C4-2B (cell line): ENCODE results near the gene HEATR9.

Source experiments
- H3K27ac ChIP-seq: fragments of 450-650 bp; 2 replicates; pipeline ENCODE4 v1.5.1; 2017
- CTCF ChIP-seq: fragments of 450-650 bp; conservative IDR thresholded peaks from 2 replicates; pipeline ENCODE4 v1.5.1; 2017; ENCODE audit warnings: mild to moderate bottlenecking
- ZFX ChIP-seq: fragments of 450-650 bp; IDR thresholded peaks from 2 replicates; pipeline ENCODE4 v1.6.1; 2017

Gene HEATR9

GRCh38 chr17:35868737-35869136, at the start of gene HEATR9:
Gene HEATR9 (minus strand): TSS chr17:35868891. CDS start chr17:35868742, 149 bp downstream.
- no peak within 1 kb of the TSS for H3K27ac ChIP-seq
- TF ChIP-seq ZFX = no peak
- TF ChIP-seq CTCF = no peak

GRCh38 chr17:35917519-35918213, 49.0 kb upstream of the HEATR9 start:
- no peak for TF ChIP-seq CTCF
- TF ChIP-seq ZFX = no peak

GRCh38 chr17:35915153-35915964, 46.7 kb upstream of the HEATR9 start:
- TF ChIP-seq ZFX (no peak), CTCF (no peak)
- no peak overlapping the region for H3K27ac ChIP-seq

More at GRCh38 chr17:35917519-35918213, 49.0 kb upstream of the HEATR9 start:
- no peak overlapping the region for H3K27ac ChIP-seq

- TF ChIP-seq CTCF = no peak
- TF ChIP-seq ZFX = no peak
- no peak overlapping the region for H3K27ac ChIP-seq
These were observed 45.7 kb upstream of the HEATR9 start for GRCh38 chr17:35914354-35914753.

- H3K27ac ChIP-seq = no peak overlapping the region
- TF ChIP-seq ZFX = no peak
- no peak for TF ChIP-seq CTCF
These were observed 44.9 kb upstream of the HEATR9 start for GRCh38 chr17:35913609-35914008.

GRCh38 chr17:35912942-35913341, 44.3 kb upstream of the HEATR9 start:
- TF ChIP-seq ZFX (no peak), CTCF (no peak)
- H3K27ac ChIP-seq = no peak overlapping the region

GRCh38 chr17:35912339-35912912, 43.7 kb upstream of the HEATR9 start:
- TF ChIP-seq ZFX = no peak
- TF ChIP-seq CTCF = no peak
- H3K27ac ChIP-seq = no peak overlapping the region
